Kidney (tissue), 14 donors: Measurements from ENCODE around the gene RFT1. TPM values are rescaled to one million over a fixed set of nuclear protein-coding genes. Genes with fewer than 3 reads are reported as not detected.

Experiments used
- DNase-seq, 5 donors: peaks; one replicate each; pipeline ENCODE4 v3.0.0-alpha.2; 2013 to 2020
- FAIRE-seq: peaks from 2 replicates; lab custom pipeline; 2012; peaks lifted over from hg19 to GRCh38; lab: Jason Lieb, UNC
- H3K27ac ChIP-seq, 2 donors: one replicate each; pipeline ENCODE4 v1.7.0; 2013; ENCODE audit warnings: low read depth in 2 of 2, low read length in 2 of 2, inconsistent platforms in 1 of 2
- H3K27me3 ChIP-seq: one replicate; pipeline ENCODE4 v1.7.1; 2013; ENCODE audit warnings: low read length, inconsistent platforms; ENCODE audit not compliant: control insufficient read depth, insufficient read depth
- H3K36me3 ChIP-seq, 3 donors: one replicate each; pipeline versions ENCODE4 v1.7.0 to v1.7.1; 2013; ENCODE audit warnings: low read length in 3 of 3, control low read depth in 1 of 3, inconsistent platforms in 1 of 3; ENCODE audit not compliant: insufficient read depth in 3 of 3, control insufficient read depth in 2 of 3
- H3K4me1 ChIP-seq, 3 donors: one replicate each; pipeline versions ENCODE4 v1.7.0 to v1.7.1; 2013; ENCODE audit warnings: low read length in 3 of 3, inconsistent platforms in 1 of 3, low read depth in 1 of 3; ENCODE audit not compliant: control insufficient read depth in 2 of 3, insufficient read depth in 2 of 3
- H3K4me3 ChIP-seq, 3 donors: one replicate each; pipeline versions ENCODE4 v1.7.0 to v1.8.1; 2013; ENCODE audit warnings: low read length in 3 of 3, control low read depth in 1 of 3, inconsistent platforms in 1 of 3
- H3K9ac ChIP-seq, 3 donors: one replicate each; pipeline versions ENCODE4 v1.7.0 to v1.7.1; 2013; ENCODE audit warnings: low read length in 3 of 3, control low read depth in 1 of 3, inconsistent platforms in 1 of 3
- H3K9me3 ChIP-seq, 3 donors: one replicate each; pipeline versions ENCODE4 v1.7.0 to v1.7.1; 2013; ENCODE audit warnings: low read length in 3 of 3, control low read depth in 1 of 3, inconsistent platforms in 1 of 3; ENCODE audit not compliant: control insufficient read depth in 2 of 3, insufficient read depth in 1 of 3
- intact Hi-C: fragments of 100-400 bp; cut with DNase I; formaldehyde crosslinking; loops from one replicate; pipeline ENCODE4 v1.11.1; 2022
- polyA plus RNA-seq: library from polyadenylated mRNA; stranded (reverse); fragments of 350-450 nt; fragmentation: Illumina TruSeq; extraction: RNeasy Lipid Tissue Mini Kit (QIAGEN cat#74804); gene quantifications from one replicate; pipeline ENCODE4 v1.2.3, GENCODE V29; 2014; ENCODE audit warnings: low read depth, low replicate concordance; ENCODE audit not compliant: insufficient read depth
- total RNA-seq: library from RNA; stranded (reverse); fragmentation: NEBNext Ultra II Directional; extraction: Animal tissue kit (Norgen Biotek cat#: 25700); gene quantifications from one replicate; pipeline ENCODE4 v1.2.1, GENCODE V29; 2021
- TF ChIP-seq, protein P1 (sequence below): IDR thresholded peaks from 3 replicates; pipeline ENCODE4 v1.5.1; 2012; ENCODE audit warnings: mild to moderate bottlenecking, moderate library complexity, borderline replicate concordance; ENCODE audit not compliant: insufficient read depth; ENCODE audit errors: extremely low read depth
- donor health status: control.
- donor health status: control.
- donor health status: control.
- donor health status: control.
- donor health status: control.
- donor health status: DM: yes; HTN: yes; CAD: no.
- donor health status: Normal renal cell carcinoma (clear cell type).

Gene RFT1
- total and polyA plus RNA-seq, 2 donors from 2014 or later: 14.7 to 22.8 TPM

- FAIRE-seq (no peak), DNase-seq (no peak)
- Histone ChIP-seq H3K4me3 (no peak overlapping the region), H3K4me1 (peaks cover 0 to 11% (median 7%) of the 10 kb centered on the region in 3 donors), H3K27me3 (no peaks in the 10 kb centered on the region), H3K9me3 (no peaks in the 10 kb centered on the region), H3K9ac (no peak overlapping the region), H3K27ac (no peak overlapping the region), H3K36me3 (peaks cover 0 to 13% (median 9%) of the 10 kb centered on the region in 3 donors)
- TF ChIP-seq, protein P1, sequence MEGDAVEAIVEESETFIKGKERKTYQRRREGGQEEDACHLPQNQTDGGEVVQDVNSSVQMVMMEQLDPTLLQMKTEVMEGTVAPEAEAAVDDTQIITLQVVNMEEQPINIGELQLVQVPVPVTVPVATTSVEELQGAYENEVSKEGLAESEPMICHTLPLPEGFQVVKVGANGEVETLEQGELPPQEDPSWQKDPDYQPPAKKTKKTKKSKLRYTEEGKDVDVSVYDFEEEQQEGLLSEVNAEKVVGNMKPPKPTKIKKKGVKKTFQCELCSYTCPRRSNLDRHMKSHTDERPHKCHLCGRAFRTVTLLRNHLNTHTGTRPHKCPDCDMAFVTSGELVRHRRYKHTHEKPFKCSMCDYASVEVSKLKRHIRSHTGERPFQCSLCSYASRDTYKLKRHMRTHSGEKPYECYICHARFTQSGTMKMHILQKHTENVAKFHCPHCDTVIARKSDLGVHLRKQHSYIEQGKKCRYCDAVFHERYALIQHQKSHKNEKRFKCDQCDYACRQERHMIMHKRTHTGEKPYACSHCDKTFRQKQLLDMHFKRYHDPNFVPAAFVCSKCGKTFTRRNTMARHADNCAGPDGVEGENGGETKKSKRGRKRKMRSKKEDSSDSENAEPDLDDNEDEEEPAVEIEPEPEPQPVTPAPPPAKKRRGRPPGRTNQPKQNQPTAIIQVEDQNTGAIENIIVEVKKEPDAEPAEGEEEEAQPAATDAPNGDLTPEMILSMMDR: no peak
- intact Hi-C loops: no loop called here
These were observed 40.7 kb downstream of the RFT1 start for GRCh38 chr3:53089511-53089910.

DNA sequence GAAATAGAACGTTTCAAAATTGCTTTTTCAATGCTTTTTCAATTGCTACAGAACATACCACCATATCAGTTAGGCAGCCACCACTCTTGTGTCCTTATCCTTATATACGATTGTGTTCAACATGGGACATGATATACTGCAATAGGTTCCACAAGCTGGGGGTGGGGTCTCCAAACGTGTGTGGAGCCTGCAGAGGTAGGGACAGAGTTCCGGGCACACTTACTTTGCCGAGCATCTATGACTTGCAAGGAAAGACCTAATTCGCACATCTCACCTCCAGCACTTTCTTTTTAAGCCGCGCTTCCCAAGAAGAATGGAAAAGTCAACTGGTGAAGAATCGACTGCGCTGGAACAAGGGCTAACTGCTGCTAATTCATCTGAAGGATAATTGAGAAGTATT lies 44.8 kb downstream of the RFT1 start:
- Histone ChIP-seq H3K4me3 (no peak overlapping the region), H3K27me3 (no peaks in the 10 kb centered on the region), H3K36me3 (peaks cover 0 to 7% (median 6%) of the 10 kb centered on the region in 3 donors), H3K27ac (no peak overlapping the region), H3K4me1 (no peaks in the 10 kb centered on the region), H3K9me3 (no peaks in the 10 kb centered on the region), H3K9ac (no peak overlapping the region)
- FAIRE-seq (no peak), DNase-seq (no peak)
- intact Hi-C loops: no loop called here
- TF ChIP-seq, protein P1: no peak

DNA sequence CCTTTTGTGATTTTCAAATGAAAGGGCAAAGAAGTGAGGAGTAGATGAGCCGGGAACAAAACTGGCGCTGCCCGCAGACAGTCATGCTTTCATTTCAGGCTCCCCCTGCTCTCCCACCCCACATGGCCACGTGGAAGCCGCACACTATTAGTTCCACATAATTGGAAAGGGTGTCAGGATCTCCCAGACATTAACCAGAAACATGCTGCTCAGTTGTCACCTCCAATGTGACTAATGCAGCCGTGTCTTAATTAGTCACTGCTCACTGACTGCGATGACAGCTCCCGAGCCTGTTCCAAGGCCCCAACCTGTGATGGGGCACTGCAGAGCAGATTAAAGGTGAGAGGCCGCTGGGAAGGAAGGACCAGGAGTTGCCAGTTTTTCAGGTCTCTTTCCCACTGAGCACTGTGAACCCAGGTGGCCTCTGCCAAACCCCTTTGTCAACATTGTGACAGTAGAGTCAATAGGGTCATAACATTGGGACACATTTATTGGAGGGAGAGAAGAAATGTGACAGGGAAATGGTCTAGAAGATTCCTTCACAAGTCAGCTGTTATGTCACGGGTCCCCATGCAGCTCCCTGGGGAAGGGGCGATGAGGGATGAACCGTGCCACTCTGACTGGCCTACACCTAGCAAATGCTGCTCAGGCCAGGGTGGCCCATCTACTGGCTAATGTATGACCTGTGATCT lies 45.8 kb downstream of the RFT1 start:
- Histone ChIP-seq H3K9me3 (no peaks in the 10 kb centered on the region), H3K4me3 (no peak overlapping the region), H3K27me3 (no peaks in the 10 kb centered on the region), H3K27ac (no peak overlapping the region), H3K36me3 (peaks cover 0 to 3% (median 0%) of the 10 kb centered on the region in 3 donors), H3K4me1 (no peaks in the 10 kb centered on the region), H3K9ac (no peak overlapping the region)
- intact Hi-C loops: no loop called here
- TF ChIP-seq, protein P1: no peak
- DNase-seq: peak in 3 of 5 donors; percentile 17 to 36 (median 36)
- FAIRE-seq: no peak
